BE2C (cell line): Measurements from ENCODE around the gene PAX8.

Source experiments
- DNase-seq: peaks from one replicate; pipeline ENCODE4 v3.0.0-alpha.2; 2020
- H3K27me3 ChIP-seq: fragments of 250-450 bp; sonication (Bioruptor Pico); 2 replicates; pipeline ENCODE4 v1.5.1; 2020; ENCODE audit warnings: mild to moderate bottlenecking
- H3K36me3 ChIP-seq: fragments of 250-450 bp; sonication (Bioruptor Pico); 2 replicates; pipeline ENCODE4 v1.5.1; 2020; ENCODE audit warnings: mild to moderate bottlenecking
- H3K4me1 ChIP-seq: fragments of 250-450 bp; sonication (Bioruptor Pico); 2 replicates; pipeline ENCODE4 v1.5.1; 2020
- H3K4me3 ChIP-seq: 2 replicates; pipeline ENCODE4 v1.5.1; 2011; ENCODE audit warnings: low read depth, low read length
- H3K9me3 ChIP-seq: fragments of 250-450 bp; sonication (Bioruptor Pico); 2 replicates; pipeline ENCODE4 v1.5.1; 2020
- TF ChIP-seq, protein P1 (sequence below): IDR thresholded peaks from 2 replicates; pipeline ENCODE4 v1.5.1; 2012; ENCODE audit warnings: mild to moderate bottlenecking, low read depth, low read length

PAX8 gene

GRCh38 chr2:113258471-113259147, 20.1 kb downstream of the PAX8 start:
- Histone ChIP-seq H3K4me3 (no peak overlapping the region), H3K9me3 (no peaks in the 10 kb centered on the region), H3K4me1 (no peaks in the 10 kb centered on the region), H3K36me3 (no peaks in the 10 kb centered on the region), H3K27me3 (no peaks in the 10 kb centered on the region)
- DNase-seq = no peak
- TF ChIP-seq, protein P1, sequence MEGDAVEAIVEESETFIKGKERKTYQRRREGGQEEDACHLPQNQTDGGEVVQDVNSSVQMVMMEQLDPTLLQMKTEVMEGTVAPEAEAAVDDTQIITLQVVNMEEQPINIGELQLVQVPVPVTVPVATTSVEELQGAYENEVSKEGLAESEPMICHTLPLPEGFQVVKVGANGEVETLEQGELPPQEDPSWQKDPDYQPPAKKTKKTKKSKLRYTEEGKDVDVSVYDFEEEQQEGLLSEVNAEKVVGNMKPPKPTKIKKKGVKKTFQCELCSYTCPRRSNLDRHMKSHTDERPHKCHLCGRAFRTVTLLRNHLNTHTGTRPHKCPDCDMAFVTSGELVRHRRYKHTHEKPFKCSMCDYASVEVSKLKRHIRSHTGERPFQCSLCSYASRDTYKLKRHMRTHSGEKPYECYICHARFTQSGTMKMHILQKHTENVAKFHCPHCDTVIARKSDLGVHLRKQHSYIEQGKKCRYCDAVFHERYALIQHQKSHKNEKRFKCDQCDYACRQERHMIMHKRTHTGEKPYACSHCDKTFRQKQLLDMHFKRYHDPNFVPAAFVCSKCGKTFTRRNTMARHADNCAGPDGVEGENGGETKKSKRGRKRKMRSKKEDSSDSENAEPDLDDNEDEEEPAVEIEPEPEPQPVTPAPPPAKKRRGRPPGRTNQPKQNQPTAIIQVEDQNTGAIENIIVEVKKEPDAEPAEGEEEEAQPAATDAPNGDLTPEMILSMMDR = no peak

GRCh38 chr2:113257516-113258264, 21.0 kb downstream of the PAX8 start:
- no peaks in the 10 kb centered on the region for H3K36me3 ChIP-seq
- H3K4me1 ChIP-seq = no peaks in the 10 kb centered on the region
- H3K4me3 ChIP-seq = no peak overlapping the region
- TF ChIP-seq, protein P1 = no peak
- no peaks in the 10 kb centered on the region for H3K9me3 ChIP-seq
- no peak for DNase-seq
- H3K27me3 ChIP-seq = no peaks in the 10 kb centered on the region

DNA sequence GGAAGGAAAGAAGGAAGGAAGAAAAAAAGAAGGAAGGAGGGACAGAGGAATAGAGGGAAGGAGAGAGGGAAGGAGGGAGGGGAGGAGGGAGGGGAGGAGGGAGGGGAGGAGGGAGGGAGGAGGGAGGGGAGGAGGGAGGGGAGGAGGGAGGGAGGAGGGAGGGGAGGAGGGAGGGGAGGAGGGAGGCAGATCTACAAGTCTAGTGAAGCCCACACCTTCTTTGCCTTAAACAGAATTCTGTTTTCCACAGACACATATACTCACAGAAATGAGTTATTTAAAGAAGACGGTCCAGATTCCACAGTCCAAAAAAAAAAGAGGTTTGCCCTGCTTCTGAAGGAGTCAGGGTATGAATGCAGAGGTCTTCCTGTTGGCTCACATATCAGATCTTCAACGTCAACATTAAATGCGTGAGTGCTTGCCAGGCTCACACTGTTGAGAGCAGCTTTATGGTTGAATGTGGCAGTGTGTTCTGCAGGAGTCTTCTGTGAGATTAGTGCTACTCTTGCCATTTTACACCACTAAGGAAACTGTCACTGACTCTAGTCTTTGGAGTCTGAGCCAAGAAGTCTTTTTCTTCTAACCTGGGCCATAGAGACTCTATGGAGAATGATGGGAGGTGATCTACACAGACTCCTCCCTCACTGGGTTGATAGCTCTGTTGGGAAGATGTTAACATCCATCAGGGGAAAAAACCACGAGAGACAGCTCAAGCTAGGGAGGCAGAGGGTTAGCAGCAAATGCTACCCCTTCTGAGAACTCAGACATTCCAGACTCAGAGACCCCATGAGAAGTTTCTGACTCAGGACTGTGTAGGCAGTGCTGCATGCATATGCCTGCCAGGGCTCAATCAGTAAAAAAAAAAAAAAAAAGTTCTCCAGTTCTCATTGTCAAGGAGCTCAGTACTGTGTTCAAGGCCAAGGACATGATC, 23.3 kb downstream of the PAX8 start:
- TF ChIP-seq, protein P1 = no peak
- Histone ChIP-seq H3K9me3 (no peaks in the 10 kb centered on the region), H3K36me3 (no peaks in the 10 kb centered on the region), H3K4me1 (no peaks in the 10 kb centered on the region), H3K4me3 (no peak overlapping the region), H3K27me3 (no peaks in the 10 kb centered on the region)
- DNase-seq = no peak

- Histone ChIP-seq H3K4me1 (no peaks in the 10 kb centered on the region), H3K36me3 (no peaks in the 10 kb centered on the region), H3K27me3 (no peaks in the 10 kb centered on the region), H3K9me3 (no peaks in the 10 kb centered on the region), H3K4me3 (no peak overlapping the region)
- no peak for DNase-seq
- TF ChIP-seq, protein P1 = no peak
Observed at GRCh38 chr2:113253453-113253852, 25.3 kb downstream of the PAX8 start.

- TF ChIP-seq, protein P1 = no peak
- DNase-seq = no peak
- H3K4me1 ChIP-seq = no peaks in the 10 kb centered on the region
- no peaks in the 10 kb centered on the region for H3K36me3 ChIP-seq
- H3K4me3 ChIP-seq = no peak overlapping the region
- no peaks in the 10 kb centered on the region for H3K9me3 ChIP-seq
- no peaks in the 10 kb centered on the region for H3K27me3 ChIP-seq
Observed at GRCh38 chr2:113252047-113252590, 26.6 kb downstream of the PAX8 start.
